Measurements from ENCODE around the gene ZMAT3.

Gene ZMAT3

GRCh38 chr3:179021119-179021903 is 50.3 kb downstream of the ZMAT3 start:
- no peak for DNase-seq (ENCODE audit: low read depth)
- no peak overlapping the region for H3K4me3 ChIP-seq (ENCODE audit: low read depth, low read length)
- no peak for TF ChIP-seq CTCF (IDR thresholded peaks at IDR 0.05; ENCODE audit: insufficient read depth, low read depth, low read length, missing control alignments)

GRCh38 chr3:179020112-179020511 is 51.5 kb downstream of the ZMAT3 start:
- TF ChIP-seq CTCF (IDR thresholded peaks at IDR 0.05; ENCODE audit: insufficient read depth, low read depth, low read length, missing control alignments), result no peak
- H3K4me3 ChIP-seq (ENCODE audit: low read depth, low read length), result no peak overlapping the region
- DNase-seq (ENCODE audit: low read depth), result no peak

GRCh38 chr3:179018808-179019207 is 52.8 kb downstream of the ZMAT3 start:
- H3K4me3 ChIP-seq (ENCODE audit: low read depth, low read length), result no peak overlapping the region
- TF ChIP-seq CTCF (IDR thresholded peaks at IDR 0.05; ENCODE audit: insufficient read depth, low read depth, low read length, missing control alignments), result no peak
- DNase-seq (ENCODE audit: low read depth), result no peak

- peak; percentile 69 for DNase-seq (ENCODE audit: low read depth)
- no peak for TF ChIP-seq CTCF (IDR thresholded peaks at IDR 0.05; ENCODE audit: insufficient read depth, low read depth, low read length, missing control alignments)
- peak overlapping the region; percentile 48 for H3K4me3 ChIP-seq (ENCODE audit: low read depth, low read length)
These were observed 54.5 kb downstream of the ZMAT3 start for GRCh38 chr3:179016979-179017670.

GRCh38 chr3:179015551-179016020 is 56.0 kb downstream of the ZMAT3 start:
- H3K4me3 ChIP-seq (ENCODE audit: low read depth, low read length), result no peak overlapping the region
- peak; percentile 69 for TF ChIP-seq CTCF (IDR thresholded peaks at IDR 0.05; ENCODE audit: insufficient read depth, low read depth, low read length, missing control alignments)
- DNase-seq (ENCODE audit: low read depth), result peak; percentile 91

GRCh38 chr3:179005706-179006105 is 65.9 kb downstream of the ZMAT3 start:
- H3K4me3 ChIP-seq (ENCODE audit: low read depth, low read length), result no peak overlapping the region
- TF ChIP-seq CTCF (IDR thresholded peaks at IDR 0.05; ENCODE audit: insufficient read depth, low read depth, low read length, missing control alignments), result no peak
- DNase-seq (ENCODE audit: low read depth), result no peak

Measured in GM12865 (cell line).